B cell (primary cell): ENCODE results near the gene NANOS3. TPM values are rescaled to one million over a fixed set of nuclear protein-coding genes. Genes with fewer than 3 reads are reported as not detected.

Experiments used
- ATAC-seq: fragments of 200-7000 bp; cut with Tn5 transposase; one replicate; pipeline ENCODE4 v1.10.0; 2021; ENCODE audit warnings: low read depth, mild to moderate bottlenecking, moderate number of reproducible peaks, moderate library complexity
- CTCF ChIA-PET: fragments of 350-600 bp; sonication (Branson Sonifier 250); formaldehyde crosslinking; loops from one replicate; lab custom pipeline; 2021; ENCODE audit warnings: antibody characterized with exemption, inconsistent platforms; lab: Charles Lee
- POLR2A ChIA-PET: fragments of 350-600 bp; sonication (Branson Sonifier 250); formaldehyde crosslinking; loops from one replicate; lab custom pipeline; 2021; ENCODE audit warnings: antibody characterized with exemption; lab: Charles Lee
- DNase-seq: peaks from one replicate; pipeline ENCODE4 v3.0.0; 2013
- H2AFZ ChIP-seq: 2 replicates; pipeline ENCODE4 v1.6.1; 2012; ENCODE audit warnings: mild to moderate bottlenecking, low read depth, low read length; ENCODE audit not compliant: insufficient read depth, poor library complexity, severe bottlenecking
- H3K27ac ChIP-seq, 2 donors: 1 replicate in 1 of 2; 2 replicates in 1 of 2; pipeline ENCODE4 v1.5.1; 2012 to 2013; ENCODE audit warnings: low read length in 2 of 2, mild to moderate bottlenecking in 2 of 2, moderate library complexity in 1 of 2
- H3K27me3 ChIP-seq, 4 experiments: fragments of 200-600 bp in 1 of 4; sonication (generic) in 1 of 4; replicated peaks in 1 of 4; 1 replicate in 2 of 4; 2 replicates in 2 of 4; pipeline versions ENCODE4 v1.6.1 to v1.7.0; 2013 to 2016; ENCODE audit warnings: low read length in 3 of 4, mild to moderate bottlenecking in 2 of 4, mixed read lengths in 1 of 4, moderate library complexity in 1 of 4; ENCODE audit not compliant: insufficient read depth in 4 of 4, control insufficient read depth in 3 of 4; ENCODE audit errors: control extremely low read depth in 1 of 4
- H3K36me3 ChIP-seq, 2 experiments: replicated peaks in 1 of 2; 1 replicate in 1 of 2; 2 replicates in 1 of 2; pipeline versions ENCODE4 v1.6.1 to v1.7.1; 2013; ENCODE audit warnings: low read length in 1 of 2; ENCODE audit not compliant: insufficient read depth in 2 of 2, control insufficient read depth in 1 of 2; ENCODE audit errors: control extremely low read depth in 1 of 2, extremely low read depth in 1 of 2
- H3K4me1 ChIP-seq, 2 donors: fragments of 200-600 bp in 1 of 2; sonication (generic) in 1 of 2; 1 replicate in 1 of 2; 2 replicates in 1 of 2; pipeline versions ENCODE4 v1.5.1 to v1.6.1; 2013 to 2017; ENCODE audit warnings: low read length in 2 of 2; ENCODE audit not compliant: control insufficient read depth in 2 of 2, insufficient read depth in 2 of 2
- H3K4me2 ChIP-seq: replicated peaks from 2 replicates; pipeline ENCODE3; 2012; ENCODE audit warnings: mild to moderate bottlenecking, low read depth, low read length; ENCODE audit not compliant: poor library complexity, severe bottlenecking
- H3K4me3 ChIP-seq, 5 experiments: fragments of 200-600 bp in 1 of 5; sonication (generic) in 1 of 5; 1 replicate in 3 of 5; 2 replicates in 2 of 5; pipeline versions ENCODE4 v1.5.1 to v1.7.0; 2011 to 2016; ENCODE audit warnings: low read length in 4 of 5, mild to moderate bottlenecking in 4 of 5, low read depth in 2 of 5, control low read depth in 1 of 5, moderate library complexity in 1 of 5; ENCODE audit not compliant: insufficient read depth in 1 of 5; ENCODE audit errors: control extremely low read depth in 1 of 5, extremely low read depth in 1 of 5
- H3K79me2 ChIP-seq: fragments of 200-600 bp; sonication (generic); one replicate; pipeline ENCODE4 v1.6.0; 2016; ENCODE audit warnings: low read length; ENCODE audit not compliant: control insufficient read depth, insufficient read depth
- H3K9ac ChIP-seq: fragments of 200-600 bp; sonication (generic); 2 replicates; pipeline ENCODE4 v1.6.1; 2017; ENCODE audit warnings: mild to moderate bottlenecking, low read length, moderate library complexity
- H3K9me3 ChIP-seq, 3 donors: one replicate each; pipeline versions ENCODE4 v1.6.1 to v1.7.1; 2013; ENCODE audit warnings: low read length in 2 of 3; ENCODE audit not compliant: control insufficient read depth in 2 of 3, insufficient read depth in 1 of 3; ENCODE audit errors: control extremely low read depth in 1 of 3
- H4K20me1 ChIP-seq: 2 replicates; pipeline ENCODE4 v1.6.0; 2012; ENCODE audit warnings: mild to moderate bottlenecking, low read length; ENCODE audit not compliant: insufficient read depth, control insufficient read depth, poor library complexity, severe bottlenecking
- H3K27ac Mint-ChIP-seq: one replicate; pipeline ENCODE4 v1.8.0; 2021; ENCODE audit warnings: mixed read lengths
- H3K27me3 Mint-ChIP-seq: one replicate; pipeline ENCODE4 v1.8.0; 2021; ENCODE audit warnings: mixed read lengths
- H3K4me1 Mint-ChIP-seq: one replicate; pipeline ENCODE4 v1.8.0; 2021; ENCODE audit warnings: mixed read lengths
- H3K4me3 Mint-ChIP-seq: one replicate; pipeline ENCODE4 v1.8.0; 2021; ENCODE audit warnings: mixed read lengths
- H3K9me3 Mint-ChIP-seq: one replicate; pipeline ENCODE4 v1.8.0; 2022; ENCODE audit warnings: mixed read lengths; ENCODE audit not compliant: insufficient read depth
- EZH2 ChIP-seq: IDR thresholded peaks from 2 replicates; pipeline ENCODE4 v1.6.1; 2012; ENCODE audit warnings: borderline replicate concordance, low read depth, mild to moderate bottlenecking, moderate library complexity, low read length; ENCODE audit not compliant: insufficient read depth, poor library complexity, severe bottlenecking
- WGBS: methylation state at CpG from one replicate; pipeline ENCODE4 v1.1.5; 2013; ENCODE audit warnings: missing lambda C conversion rate; ENCODE audit not compliant: insufficient coverage; 5-methylcytosine and 5-hydroxymethylcytosine counted together
- intact Hi-C: fragments of 100-400 bp; cut with micrococcal nuclease; formaldehyde crosslinking; loops from one replicate; pipeline ENCODE4 v1.10.0; 2022
- polyA plus RNA-seq: library from polyadenylated mRNA; depleted of rRNA; stranded (reverse); fragments of >200 nt; gene quantifications from 2 replicates; pipeline ENCODE4 v1.2.3, GENCODE V29; 2012
- total RNA-seq, 2 donors: library from RNA; stranded (reverse); fragments of 120-200 nt in 1 of 2; gene quantifications; 1 replicate in 1 of 2; 2 replicates in 1 of 2; pipeline versions ENCODE4 v1.2.3 to v1.2.4, GENCODE V29; 2013 to 2022
- TF ChIP-seq, protein P1 (sequence below): fragments of 200-600 bp; IDR thresholded peaks from one replicate; pipeline ENCODE4 v1.8.0; 2022; ENCODE audit warnings: antibody characterized with exemption, mild to moderate bottlenecking

Gene NANOS3
- total and polyA plus RNA-seq, 2 donors (not counting 1 experiment from before 2014, with no cell fraction given), result 0.49 TPM; not detected in 1

DNA sequence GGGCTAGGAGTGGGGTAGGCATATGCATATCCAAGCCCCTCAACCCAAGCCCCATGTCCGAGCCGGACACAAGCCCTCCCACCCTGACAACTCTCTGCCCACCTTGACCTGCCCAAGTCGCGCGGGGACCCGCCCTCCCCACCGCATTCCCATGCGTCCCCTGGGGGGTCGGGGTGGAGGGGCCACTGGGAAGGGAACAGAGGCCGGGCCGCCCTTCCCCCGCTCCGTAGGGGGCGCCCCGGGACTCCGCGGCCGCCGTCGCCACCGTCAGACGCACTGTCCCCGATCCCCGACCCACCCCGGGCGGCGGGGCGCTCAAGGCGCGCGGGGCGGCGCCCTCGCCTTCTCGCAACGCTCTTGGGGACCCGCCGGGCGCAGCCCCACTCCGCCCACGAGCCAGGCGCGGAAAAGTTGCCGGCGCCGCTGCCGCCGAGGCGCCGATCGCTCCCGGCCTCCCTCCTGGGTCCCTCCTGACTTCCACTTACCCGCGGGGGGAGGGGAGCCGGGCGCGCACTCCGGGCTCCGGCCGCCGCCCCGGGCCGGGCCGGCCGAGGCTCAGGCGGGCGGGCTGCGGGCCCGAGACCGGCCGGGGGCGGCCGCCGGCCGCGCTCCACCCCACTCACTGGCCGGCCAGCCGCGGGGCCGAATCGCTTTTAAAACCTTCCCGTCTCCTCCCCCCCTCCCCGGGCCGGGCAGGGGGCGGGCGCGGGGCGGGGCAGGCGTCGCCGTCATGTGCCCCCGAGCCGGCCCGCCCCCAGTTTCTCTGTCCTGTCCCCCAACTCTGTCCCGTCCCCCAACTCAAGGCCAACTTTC lies 34.4 kb upstream of the NANOS3 start:
- under 1% methylated on average over 92 of the region's 95 CpGs for WGBS
- ATAC-seq (peak; percentile 10), DNase-seq (peak; percentile 87)
- peak overlapping the region; percentile 30 for H2AFZ ChIP-seq
- H3K27ac Mint-ChIP-seq, result peak overlapping the region; percentile 95
- POLR2A ChIA-PET, result interaction anchor here (0.6 to 3.7 kb wide), 4 partner anchors 13 to 48 kb away, joined by 7 to 14 read pairs (median 8); partner anchors contain the start of gene ZSWIM4
- H3K79me2 ChIP-seq, result peaks cover 32% of the 10 kb centered on the region
- peak overlapping the region; percentile 93 to 94 for H3K27ac ChIP-seq
- H3K9me3 Mint-ChIP-seq, result no peaks in the 10 kb centered on the region
- H3K4me1 Mint-ChIP-seq, result peaks cover 69% of the 10 kb centered on the region
- intact Hi-C loops, result no loop called here
- H3K9me3 ChIP-seq, result no peaks in the 10 kb centered on the region
- H3K4me3 Mint-ChIP-seq, result peak overlapping the region; percentile 88
- peak overlapping the region; percentile 97 for H3K4me2 ChIP-seq
- H3K27me3 ChIP-seq, result peaks cover 0 to 7% (median 0%) of the 10 kb centered on the region in 4 experiments
- H3K36me3 ChIP-seq, result no peaks in the 10 kb centered on the region
- H4K20me1 ChIP-seq, result peaks cover 9% of the 10 kb centered on the region
- peak overlapping the region; percentile 77 for H3K9ac ChIP-seq
- no peaks in the 10 kb centered on the region for H3K27me3 Mint-ChIP-seq
- CTCF ChIA-PET, result interaction anchor here (1.2 to 1.6 kb wide), 2 partner anchors 7 to 55 kb away, joined by 3 read pairs; no protein-coding TSS in a partner anchor
- H3K4me1 ChIP-seq, result peaks cover 72 to 87% of the 10 kb centered on the region in 2 donors
- no peak for TF ChIP-seq EZH2
- TF ChIP-seq, protein P1, sequence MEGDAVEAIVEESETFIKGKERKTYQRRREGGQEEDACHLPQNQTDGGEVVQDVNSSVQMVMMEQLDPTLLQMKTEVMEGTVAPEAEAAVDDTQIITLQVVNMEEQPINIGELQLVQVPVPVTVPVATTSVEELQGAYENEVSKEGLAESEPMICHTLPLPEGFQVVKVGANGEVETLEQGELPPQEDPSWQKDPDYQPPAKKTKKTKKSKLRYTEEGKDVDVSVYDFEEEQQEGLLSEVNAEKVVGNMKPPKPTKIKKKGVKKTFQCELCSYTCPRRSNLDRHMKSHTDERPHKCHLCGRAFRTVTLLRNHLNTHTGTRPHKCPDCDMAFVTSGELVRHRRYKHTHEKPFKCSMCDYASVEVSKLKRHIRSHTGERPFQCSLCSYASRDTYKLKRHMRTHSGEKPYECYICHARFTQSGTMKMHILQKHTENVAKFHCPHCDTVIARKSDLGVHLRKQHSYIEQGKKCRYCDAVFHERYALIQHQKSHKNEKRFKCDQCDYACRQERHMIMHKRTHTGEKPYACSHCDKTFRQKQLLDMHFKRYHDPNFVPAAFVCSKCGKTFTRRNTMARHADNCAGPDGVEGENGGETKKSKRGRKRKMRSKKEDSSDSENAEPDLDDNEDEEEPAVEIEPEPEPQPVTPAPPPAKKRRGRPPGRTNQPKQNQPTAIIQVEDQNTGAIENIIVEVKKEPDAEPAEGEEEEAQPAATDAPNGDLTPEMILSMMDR, result no peak
- peak overlapping the region; percentile 37 to 75 (median 62) for H3K4me3 ChIP-seq
